ENCODE data around the gene HMGA1. TPM values are rescaled to one million over a fixed set of nuclear protein-coding genes. Genes with fewer than 3 reads are reported as not detected.
A peak's percentile ranks its signal among the peaks of the same experiment; 100 is the strongest.

HMGA1 gene
- total and polyA plus RNA-seq, 2 of the 13 experiments (the other 11 are each of a cell fraction or from before 2014, with no cell fraction given), result 117 to 145 TPM

DNA sequence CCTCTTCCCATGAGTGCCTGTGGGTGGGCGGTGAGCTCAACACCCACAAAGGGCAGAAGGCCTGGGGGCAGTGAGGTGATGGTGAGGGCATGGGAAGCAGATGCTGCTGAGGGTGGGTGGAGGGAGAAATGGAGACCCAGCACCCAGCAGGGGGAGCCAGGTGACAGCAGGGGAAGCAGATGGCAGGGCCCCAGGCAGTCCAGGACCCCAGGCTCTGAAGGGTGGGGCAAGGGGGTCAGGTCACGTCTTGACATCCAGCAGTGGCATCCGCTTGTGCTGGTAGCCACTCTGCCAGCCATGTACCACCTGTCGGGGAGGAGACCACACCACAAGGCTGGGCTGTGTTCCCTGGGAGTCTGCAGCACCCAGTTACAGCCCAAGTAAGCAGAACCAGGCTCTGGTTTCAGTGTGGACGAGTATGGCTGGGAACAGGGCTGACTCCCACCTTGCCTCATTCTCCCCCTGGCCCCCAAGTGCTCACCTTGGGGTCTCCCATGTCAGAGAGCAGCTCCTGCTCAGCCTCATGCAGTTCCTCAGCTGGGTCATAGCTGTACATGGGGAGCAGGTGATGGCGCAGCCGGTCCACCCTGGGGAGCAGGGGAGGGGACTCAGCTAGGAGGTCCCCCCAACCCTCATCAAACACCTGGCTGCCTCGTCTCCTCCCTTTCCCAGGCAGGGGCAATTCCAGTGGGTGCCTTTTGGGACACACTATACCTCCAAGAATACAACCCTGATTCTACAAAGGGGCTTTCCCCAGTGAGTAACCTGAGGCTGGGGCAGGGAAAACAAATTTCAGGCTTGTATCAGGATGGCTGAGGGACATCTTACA, 10.1 kb downstream of the HMGA1 start (continued):
- TF ChIP-seq, protein P1, sequence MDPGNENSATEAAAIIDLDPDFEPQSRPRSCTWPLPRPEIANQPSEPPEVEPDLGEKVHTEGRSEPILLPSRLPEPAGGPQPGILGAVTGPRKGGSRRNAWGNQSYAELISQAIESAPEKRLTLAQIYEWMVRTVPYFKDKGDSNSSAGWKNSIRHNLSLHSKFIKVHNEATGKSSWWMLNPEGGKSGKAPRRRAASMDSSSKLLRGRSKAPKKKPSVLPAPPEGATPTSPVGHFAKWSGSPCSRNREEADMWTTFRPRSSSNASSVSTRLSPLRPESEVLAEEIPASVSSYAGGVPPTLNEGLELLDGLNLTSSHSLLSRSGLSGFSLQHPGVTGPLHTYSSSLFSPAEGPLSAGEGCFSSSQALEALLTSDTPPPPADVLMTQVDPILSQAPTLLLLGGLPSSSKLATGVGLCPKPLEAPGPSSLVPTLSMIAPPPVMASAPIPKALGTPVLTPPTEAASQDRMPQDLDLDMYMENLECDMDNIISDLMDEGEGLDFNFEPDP (CRISPR knock-in tag; conservative IDR thresholded peaks at IDR 0.05), result no peak
- TF ChIP-seq, protein P2, sequence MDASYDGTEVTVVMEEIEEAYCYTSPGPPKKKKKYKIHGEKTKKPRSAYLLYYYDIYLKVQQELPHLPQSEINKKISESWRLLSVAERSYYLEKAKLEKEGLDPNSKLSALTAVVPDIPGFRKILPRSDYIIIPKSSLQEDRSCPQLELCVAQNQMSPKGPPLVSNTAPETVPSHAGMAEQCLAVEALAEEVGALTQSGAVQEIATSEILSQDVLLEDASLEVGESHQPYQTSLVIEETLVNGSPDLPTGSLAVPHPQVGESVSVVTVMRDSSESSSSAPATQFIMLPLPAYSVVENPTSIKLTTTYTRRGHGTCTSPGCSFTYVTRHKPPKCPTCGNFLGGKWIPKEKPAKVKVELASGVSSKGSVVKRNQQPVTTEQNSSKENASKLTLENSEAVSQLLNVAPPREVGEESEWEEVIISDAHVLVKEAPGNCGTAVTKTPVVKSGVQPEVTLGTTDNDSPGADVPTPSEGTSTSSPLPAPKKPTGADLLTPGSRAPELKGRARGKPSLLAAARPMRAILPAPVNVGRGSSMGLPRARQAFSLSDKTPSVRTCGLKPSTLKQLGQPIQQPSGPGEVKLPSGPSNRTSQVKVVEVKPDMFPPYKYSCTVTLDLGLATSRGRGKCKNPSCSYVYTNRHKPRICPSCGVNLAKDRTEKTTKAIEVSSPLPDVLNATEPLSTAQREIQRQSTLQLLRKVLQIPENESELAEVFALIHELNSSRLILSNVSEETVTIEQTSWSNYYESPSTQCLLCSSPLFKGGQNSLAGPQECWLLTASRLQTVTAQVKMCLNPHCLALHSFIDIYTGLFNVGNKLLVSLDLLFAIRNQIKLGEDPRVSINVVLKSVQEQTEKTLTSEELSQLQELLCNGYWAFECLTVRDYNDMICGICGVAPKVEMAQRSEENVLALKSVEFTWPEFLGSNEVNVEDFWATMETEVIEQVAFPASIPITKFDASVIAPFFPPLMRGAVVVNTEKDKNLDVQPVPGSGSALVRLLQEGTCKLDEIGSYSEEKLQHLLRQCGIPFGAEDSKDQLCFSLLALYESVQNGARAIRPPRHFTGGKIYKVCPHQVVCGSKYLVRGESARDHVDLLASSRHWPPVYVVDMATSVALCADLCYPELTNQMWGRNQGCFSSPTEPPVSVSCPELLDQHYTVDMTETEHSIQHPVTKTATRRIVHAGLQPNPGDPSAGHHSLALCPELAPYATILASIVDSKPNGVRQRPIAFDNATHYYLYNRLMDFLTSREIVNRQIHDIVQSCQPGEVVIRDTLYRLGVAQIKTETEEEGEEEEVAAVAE (CRISPR knock-in tag; IDR thresholded peaks at IDR 0.05; ENCODE audit: borderline replicate concordance), result no peak
- TF ChIP-seq TBX2 (CRISPR knock-in tag; IDR thresholded peaks at IDR 0.05; ENCODE audit: borderline replicate concordance) (0 out of 2 replicates have a peak, but pooled peaks have one; percentile 26), EP300 (IDR thresholded peaks at IDR 0.05; ENCODE audit: low read depth in 2 of 2, low read length in 2 of 2) (no peak), EP300 (CRISPR knock-in tag; IDR thresholded peaks at IDR 0.05; ENCODE audit: borderline replicate concordance) (peak; percentile 49; the same call in 1 of the 2 replicates), HNF4A (CRISPR knock-in tag; IDR thresholded peaks at IDR 0.05) (peak; percentile 31; the same call in 1 of the 2 replicates), ZNF468 (CRISPR knock-in tag; IDR thresholded peaks at IDR 0.05) (no peak)
- TF ChIP-seq, protein P3, sequence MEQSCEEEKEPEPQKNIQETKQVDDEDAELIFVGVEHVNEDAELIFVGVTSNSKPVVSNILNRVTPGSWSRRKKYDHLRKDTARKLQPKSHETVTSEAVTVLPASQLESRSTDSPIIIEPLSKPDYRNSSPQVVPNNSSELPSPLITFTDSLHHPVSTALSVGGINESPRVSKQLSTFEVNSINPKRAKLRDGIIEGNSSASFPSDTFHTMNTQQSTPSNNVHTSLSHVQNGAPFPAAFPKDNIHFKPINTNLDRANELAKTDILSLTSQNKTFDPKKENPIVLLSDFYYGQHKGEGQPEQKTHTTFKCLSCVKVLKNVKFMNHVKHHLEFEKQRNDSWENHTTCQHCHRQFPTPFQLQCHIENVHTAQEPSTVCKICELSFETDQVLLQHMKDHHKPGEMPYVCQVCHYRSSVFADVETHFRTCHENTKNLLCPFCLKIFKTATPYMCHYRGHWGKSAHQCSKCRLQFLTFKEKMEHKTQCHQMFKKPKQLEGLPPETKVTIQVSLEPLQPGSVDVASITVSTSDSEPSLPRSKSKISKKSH (CRISPR knock-in tag; IDR thresholded peaks at IDR 0.05; ENCODE audit: borderline replicate concordance), result no peak
- TF ChIP-seq, protein P4, sequence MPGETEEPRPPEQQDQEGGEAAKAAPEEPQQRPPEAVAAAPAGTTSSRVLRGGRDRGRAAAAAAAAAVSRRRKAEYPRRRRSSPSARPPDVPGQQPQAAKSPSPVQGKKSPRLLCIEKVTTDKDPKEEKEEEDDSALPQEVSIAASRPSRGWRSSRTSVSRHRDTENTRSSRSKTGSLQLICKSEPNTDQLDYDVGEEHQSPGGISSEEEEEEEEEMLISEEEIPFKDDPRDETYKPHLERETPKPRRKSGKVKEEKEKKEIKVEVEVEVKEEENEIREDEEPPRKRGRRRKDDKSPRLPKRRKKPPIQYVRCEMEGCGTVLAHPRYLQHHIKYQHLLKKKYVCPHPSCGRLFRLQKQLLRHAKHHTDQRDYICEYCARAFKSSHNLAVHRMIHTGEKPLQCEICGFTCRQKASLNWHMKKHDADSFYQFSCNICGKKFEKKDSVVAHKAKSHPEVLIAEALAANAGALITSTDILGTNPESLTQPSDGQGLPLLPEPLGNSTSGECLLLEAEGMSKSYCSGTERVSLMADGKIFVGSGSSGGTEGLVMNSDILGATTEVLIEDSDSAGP (CRISPR knock-in tag; IDR thresholded peaks at IDR 0.05; ENCODE audit: borderline replicate concordance), result peak; percentile 57; the same call in 1 of the 2 replicates
- TF ChIP-seq, protein P5, sequence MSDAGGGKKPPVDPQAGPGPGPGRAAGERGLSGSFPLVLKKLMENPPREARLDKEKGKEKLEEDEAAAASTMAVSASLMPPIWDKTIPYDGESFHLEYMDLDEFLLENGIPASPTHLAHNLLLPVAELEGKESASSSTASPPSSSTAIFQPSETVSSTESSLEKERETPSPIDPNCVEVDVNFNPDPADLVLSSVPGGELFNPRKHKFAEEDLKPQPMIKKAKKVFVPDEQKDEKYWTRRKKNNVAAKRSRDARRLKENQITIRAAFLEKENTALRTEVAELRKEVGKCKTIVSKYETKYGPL (CRISPR knock-in tag; IDR thresholded peaks at IDR 0.05), result no peak

Measured in HepG2 (cell line).